Muscle of leg (tissue), 11 donors: ENCODE results near the gene C18orf32. TPM values are rescaled to one million over a fixed set of nuclear protein-coding genes. Genes with fewer than 3 reads are reported as not detected.
"Not testable (repeated sequence)": the region's sequence is repeated elsewhere in the genome, so short reads cannot be mapped to it uniquely, and the experiment has no call there.

Experiments used
- DNase-seq: peaks from one replicate; pipeline ENCODE4 v3.0.0; 2013
- H3K27ac ChIP-seq: one replicate; pipeline ENCODE4 v1.5.1; 2013; ENCODE audit warnings: mild to moderate bottlenecking, low read length, control low read depth
- H3K27me3 ChIP-seq: one replicate; pipeline ENCODE4 v1.6.1; 2013; ENCODE audit warnings: low read length; ENCODE audit not compliant: control insufficient read depth, insufficient read depth
- H3K36me3 ChIP-seq: one replicate; pipeline ENCODE4 v1.6.1; 2013; ENCODE audit warnings: low read length; ENCODE audit not compliant: control insufficient read depth, insufficient read depth
- H3K4me1 ChIP-seq: one replicate; pipeline ENCODE4 v1.6.1; 2013; ENCODE audit warnings: low read length; ENCODE audit not compliant: control insufficient read depth, insufficient read depth
- H3K4me3 ChIP-seq: one replicate; pipeline ENCODE4 v1.5.1; 2013; ENCODE audit warnings: low read length, control low read depth
- H3K9me3 ChIP-seq: replicated peaks from 2 replicates; pipeline ENCODE4 v1.6.1; 2013; ENCODE audit warnings: low read depth, low read length; ENCODE audit not compliant: control insufficient read depth
- WGBS: methylation state at CpG from one replicate; pipeline ENCODE4 v1.1.5; 2013; ENCODE audit warnings: missing lambda C conversion rate; ENCODE audit not compliant: insufficient coverage; 5-methylcytosine and 5-hydroxymethylcytosine counted together
- polyA plus RNA-seq, 8 donors: library from polyadenylated mRNA; unstranded; fragments of 120-200 nt; gene quantifications; one replicate each; pipeline versions ENCODE4 v1.2.1 to v1.2.3, GENCODE V29; 2013; ENCODE audit warnings: inconsistent platforms in 1 of 8, low replicate concordance in 1 of 8; ENCODE audit not compliant: insufficient read length in 8 of 8, insufficient read depth in 1 of 8
- total RNA-seq: library from RNA; stranded (reverse); fragments of 120-200 nt; gene quantifications from one replicate; pipeline ENCODE4 v1.2.4, GENCODE V29; 2013

C18orf32 gene
- total and polyA plus RNA-seq, 9 donors, result 10.8 to 20.5 (median 11.3) TPM

- H3K9me3 ChIP-seq, H3K4me1 ChIP-seq, DNase-seq, H3K27me3 ChIP-seq, H3K4me3 ChIP-seq, H3K36me3 ChIP-seq, H3K27ac ChIP-seq: not testable (repeated sequence)
- no CpG with 5 or more reads among the region's 7 CpGs for WGBS
Observed at GRCh38 chr18:49523580-49524093, 36.6 kb upstream of the C18orf32 start.

- DNase-seq, result peak; percentile 51
- Histone ChIP-seq H3K36me3 (no peaks in the 10 kb centered on the region), H3K27ac (peak overlapping the region; percentile 20), H3K9me3 (no peaks in the 10 kb centered on the region), H3K4me1 (peaks cover 7% of the 10 kb centered on the region), H3K4me3 (no peak overlapping the region), H3K27me3 (no peaks in the 10 kb centered on the region)
- WGBS, result 50% methylated on average over 2 of the region's 7 CpGs
Observed at GRCh38 chr18:49521216-49521835, 34.3 kb upstream of the C18orf32 start.

- Histone ChIP-seq H3K36me3 (no peaks in the 10 kb centered on the region), H3K27me3 (no peaks in the 10 kb centered on the region), H3K4me1 (peaks cover 7% of the 10 kb centered on the region), H3K27ac (no peak overlapping the region), H3K4me3 (no peak overlapping the region), H3K9me3 (no peaks in the 10 kb centered on the region)
- peak; percentile 29 for DNase-seq
- WGBS, result 20% methylated on average over 1 of the region's 2 CpGs
Observed at GRCh38 chr18:49520661-49521145, 33.7 kb upstream of the C18orf32 start.

- H3K27me3 ChIP-seq, result no peaks in the 10 kb centered on the region
- peaks cover 7% of the 10 kb centered on the region for H3K4me1 ChIP-seq
- no peak overlapping the region for H3K4me3 ChIP-seq
- no peak overlapping the region for H3K27ac ChIP-seq
- 39% methylated on average over 5 of the region's 10 CpGs for WGBS
- DNase-seq, result no peak
- no peaks in the 10 kb centered on the region for H3K36me3 ChIP-seq
- no peaks in the 10 kb centered on the region for H3K9me3 ChIP-seq
Observed at GRCh38 chr18:49519101-49519971, 32.3 kb upstream of the C18orf32 start.

GRCh38 chr18:49517483-49517882, 30.4 kb upstream of the C18orf32 start:
- Histone ChIP-seq H3K9me3 (no peaks in the 10 kb centered on the region), H3K4me1 (peaks cover 7% of the 10 kb centered on the region), H3K36me3 (no peaks in the 10 kb centered on the region), H3K27me3 (no peaks in the 10 kb centered on the region), H3K4me3 (no peak overlapping the region), H3K27ac (no peak overlapping the region)
- no peak for DNase-seq
- 100% methylated on average over 1 of the region's 2 CpGs for WGBS

GRCh38 chr18:49515516-49515915, 28.5 kb upstream of the C18orf32 start:
- no peak for DNase-seq

GRCh38 chr18:49515003-49515402, 28.0 kb upstream of the C18orf32 start:
- not testable (repeated sequence) for H3K36me3 ChIP-seq, H3K4me1 ChIP-seq, DNase-seq, H3K9me3 ChIP-seq, H3K4me3 ChIP-seq, H3K27ac ChIP-seq, H3K27me3 ChIP-seq
- WGBS, result no CpG with 5 or more reads among the region's 5 CpGs

More at GRCh38 chr18:49515516-49515915, 28.5 kb upstream of the C18orf32 start:
- H3K27me3 ChIP-seq, result no peaks in the 10 kb centered on the region
- peaks cover under 1% of the 10 kb centered on the region for H3K4me1 ChIP-seq
- WGBS, result 83% methylated on average over 1 of the region's 3 CpGs
- H3K36me3 ChIP-seq, result no peaks in the 10 kb centered on the region
- H3K27ac ChIP-seq, result no peak overlapping the region
- no peaks in the 10 kb centered on the region for H3K9me3 ChIP-seq
- no peak overlapping the region for H3K4me3 ChIP-seq

- 52% methylated on average over 6 of the region's 9 CpGs for WGBS
Observed at GRCh38 chr18:49514577-49514976, 27.5 kb upstream of the C18orf32 start.

GRCh38 chr18:49512876-49513275, 25.8 kb upstream of the C18orf32 start:
- DNase-seq, H3K4me3 ChIP-seq, H3K4me1 ChIP-seq, H3K36me3 ChIP-seq, H3K27me3 ChIP-seq, H3K9me3 ChIP-seq, H3K27ac ChIP-seq: not testable (repeated sequence)
- 86% methylated on average over 6 of the region's 8 CpGs for WGBS

More at GRCh38 chr18:49514577-49514976, 27.5 kb upstream of the C18orf32 start:
- no peaks in the 10 kb centered on the region for H3K9me3 ChIP-seq
- no peak overlapping the region for H3K27ac ChIP-seq
- H3K27me3 ChIP-seq, result no peaks in the 10 kb centered on the region
- H3K36me3 ChIP-seq, result no peaks in the 10 kb centered on the region
- DNase-seq, result no peak
- no peak overlapping the region for H3K4me3 ChIP-seq
- H3K4me1 ChIP-seq, result no peaks in the 10 kb centered on the region

- Histone ChIP-seq H3K36me3 (no peaks in the 10 kb centered on the region), H3K9me3 (no peaks in the 10 kb centered on the region), H3K27me3 (no peaks in the 10 kb centered on the region), H3K4me1 (no peaks in the 10 kb centered on the region), H3K4me3 (no peak overlapping the region), H3K27ac (no peak overlapping the region)
- WGBS, result 16% methylated on average over 5 of the region's 12 CpGs
- DNase-seq, result peak; percentile 62
Observed at GRCh38 chr18:49510393-49511115, 23.5 kb upstream of the C18orf32 start.
